Measurements from ENCODE around the gene STIM2. TPM values are rescaled to one million over a fixed set of nuclear protein-coding genes. Genes with fewer than 3 reads are reported as not detected.

The STIM2 gene
- total RNA-seq, 3 donors from 2014 or later: 22.2 to 32.4 (median 23.5) TPM

DNA sequence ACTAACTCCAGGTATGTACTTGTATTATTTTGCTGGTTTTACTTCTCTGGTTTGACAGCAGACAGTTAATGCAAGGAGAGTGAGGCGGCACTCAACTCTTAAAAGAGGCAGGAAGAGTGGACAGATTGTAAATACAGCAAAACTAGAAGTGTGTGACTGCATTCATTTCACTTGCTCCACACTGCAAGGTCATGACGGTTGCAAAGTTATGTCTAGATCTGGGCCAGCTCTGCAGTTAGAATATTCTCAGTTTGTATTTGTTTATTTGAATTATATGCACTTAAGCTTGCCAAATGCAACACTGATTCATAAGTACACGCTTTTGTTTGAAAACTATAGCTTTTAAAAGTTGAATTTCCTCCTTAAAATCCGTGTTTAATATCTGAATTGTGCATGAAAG lies 148.9 kb downstream of the STIM2 start:
- no peaks in the 10 kb centered on the region for H3K9me3 ChIP-seq
- TF ChIP-seq, protein P1, sequence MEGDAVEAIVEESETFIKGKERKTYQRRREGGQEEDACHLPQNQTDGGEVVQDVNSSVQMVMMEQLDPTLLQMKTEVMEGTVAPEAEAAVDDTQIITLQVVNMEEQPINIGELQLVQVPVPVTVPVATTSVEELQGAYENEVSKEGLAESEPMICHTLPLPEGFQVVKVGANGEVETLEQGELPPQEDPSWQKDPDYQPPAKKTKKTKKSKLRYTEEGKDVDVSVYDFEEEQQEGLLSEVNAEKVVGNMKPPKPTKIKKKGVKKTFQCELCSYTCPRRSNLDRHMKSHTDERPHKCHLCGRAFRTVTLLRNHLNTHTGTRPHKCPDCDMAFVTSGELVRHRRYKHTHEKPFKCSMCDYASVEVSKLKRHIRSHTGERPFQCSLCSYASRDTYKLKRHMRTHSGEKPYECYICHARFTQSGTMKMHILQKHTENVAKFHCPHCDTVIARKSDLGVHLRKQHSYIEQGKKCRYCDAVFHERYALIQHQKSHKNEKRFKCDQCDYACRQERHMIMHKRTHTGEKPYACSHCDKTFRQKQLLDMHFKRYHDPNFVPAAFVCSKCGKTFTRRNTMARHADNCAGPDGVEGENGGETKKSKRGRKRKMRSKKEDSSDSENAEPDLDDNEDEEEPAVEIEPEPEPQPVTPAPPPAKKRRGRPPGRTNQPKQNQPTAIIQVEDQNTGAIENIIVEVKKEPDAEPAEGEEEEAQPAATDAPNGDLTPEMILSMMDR (IDR thresholded peaks at IDR 0.05): no peak
- H3K4me3 ChIP-seq: no peak overlapping the region
- DNase-seq (no peak), ATAC-seq (no peak)
- intact Hi-C loops (cut with DNase I, micrococcal nuclease): loop anchor here in 1 of 2 donors (10.0 kb wide), 1 partner anchor 145 kb away; the partner anchor contains the start of gene STIM2
- no peaks in the 10 kb centered on the region for H3K36me3 ChIP-seq (ENCODE audit: low read depth)
- no peaks in the 10 kb centered on the region for H3K4me1 ChIP-seq (ENCODE audit: low read depth)

DNA sequence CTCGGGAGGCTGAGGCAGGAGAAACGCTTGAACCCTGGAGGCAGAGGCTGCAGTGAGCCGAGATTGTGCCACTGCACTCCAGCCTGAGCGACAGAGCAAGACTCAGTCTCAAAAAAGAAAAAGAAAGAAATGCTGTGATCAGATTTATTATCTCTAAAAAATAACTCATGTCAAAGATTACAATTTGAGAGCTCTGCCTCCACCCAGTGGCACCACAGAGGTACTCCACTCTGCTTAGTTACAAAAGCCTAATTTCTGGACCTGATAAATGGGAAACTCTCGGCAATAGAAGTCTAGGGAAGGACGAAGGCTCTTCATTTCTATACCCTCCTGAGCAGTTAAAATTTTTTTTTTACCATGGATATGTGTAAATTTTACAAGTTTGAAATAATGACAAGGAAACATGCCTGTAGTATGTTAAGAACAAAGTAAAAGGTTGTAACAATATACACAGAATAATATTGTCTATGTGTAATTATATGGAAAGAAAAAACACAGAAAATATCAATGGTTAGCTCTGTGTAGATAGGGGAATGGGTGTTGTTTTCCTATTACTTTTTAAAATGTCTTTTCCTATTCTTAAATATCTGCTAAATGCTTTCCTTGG lies 149.8 kb downstream of the STIM2 start:
- H3K36me3 ChIP-seq (ENCODE audit: low read depth): no peaks in the 10 kb centered on the region
- peak in 2 of 3 donors; percentile 60 to 63 for DNase-seq
- intact Hi-C loops (cut with DNase I, micrococcal nuclease): loop anchor here in 1 of 2 donors (10.0 kb wide), 1 partner anchor 556 kb away; no protein-coding TSS in a partner anchor
- no peak overlapping the region for H3K4me3 ChIP-seq
- no peaks in the 10 kb centered on the region for H3K4me1 ChIP-seq (ENCODE audit: low read depth)
- H3K9me3 ChIP-seq: no peaks in the 10 kb centered on the region
- ATAC-seq: peak; percentile 86
- TF ChIP-seq, protein P1 (IDR thresholded peaks at IDR 0.05): peak; percentile 77

DNA sequence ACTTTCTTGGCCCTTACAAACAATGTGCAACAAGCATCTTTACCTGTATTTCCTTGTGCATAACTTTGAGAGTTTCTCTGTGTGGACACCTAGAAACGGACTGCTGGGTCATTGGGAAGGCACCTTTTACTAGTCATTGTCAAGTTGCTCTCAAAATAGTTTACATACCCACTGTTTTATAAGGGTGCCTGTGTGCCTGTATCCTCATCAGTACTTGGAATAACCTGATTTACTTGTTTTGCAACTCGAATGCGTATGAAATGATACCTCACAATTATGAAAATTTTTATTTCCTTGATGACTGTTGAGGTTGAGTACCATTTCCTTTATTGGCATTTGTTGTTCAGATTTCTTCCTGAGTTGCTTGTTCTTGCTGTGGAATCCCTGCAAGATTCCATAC lies 150.8 kb downstream of the STIM2 start:
- DNase-seq (no peak), ATAC-seq (peak; percentile 61)
- TF ChIP-seq, protein P1 (IDR thresholded peaks at IDR 0.05): no peak
- Histone ChIP-seq H3K4me3 (no peak overlapping the region), H3K4me1 (ENCODE audit: low read depth) (no peaks in the 10 kb centered on the region), H3K36me3 (ENCODE audit: low read depth) (no peaks in the 10 kb centered on the region), H3K9me3 (no peaks in the 10 kb centered on the region)
- intact Hi-C loops (cut with DNase I, micrococcal nuclease): loop anchor here in 1 of 2 donors (10.0 kb wide), 1 partner anchor 557 kb away; no protein-coding TSS in a partner anchor

DNA sequence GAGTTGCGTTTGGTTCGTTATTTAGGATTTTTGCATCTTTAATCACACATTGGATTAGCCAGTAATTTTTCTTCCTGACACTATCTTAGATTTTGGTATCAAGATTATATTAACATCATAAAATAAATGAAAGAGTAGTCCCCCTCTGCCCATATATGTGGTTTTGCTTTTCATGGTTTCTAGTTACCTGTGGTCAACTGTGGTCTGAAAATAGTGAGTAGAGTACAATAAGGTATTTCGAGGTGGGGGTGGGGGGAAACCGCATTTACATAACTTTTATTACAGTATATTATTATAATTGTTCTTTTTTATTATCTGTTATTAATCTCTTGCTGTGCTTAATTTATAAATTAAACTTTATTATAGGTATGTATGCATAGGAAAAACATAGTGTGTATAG lies 152.4 kb downstream of the STIM2 start:
- no peaks in the 10 kb centered on the region for H3K9me3 ChIP-seq
- ATAC-seq (no peak), DNase-seq (no peak)
- TF ChIP-seq, protein P1 (IDR thresholded peaks at IDR 0.05): no peak
- intact Hi-C loops (cut with DNase I, micrococcal nuclease): loop anchor here in 1 of 2 donors (10.0 kb wide), 1 partner anchor 558 kb away; no protein-coding TSS in a partner anchor
- no peaks in the 10 kb centered on the region for H3K4me1 ChIP-seq (ENCODE audit: low read depth)
- no peak overlapping the region for H3K4me3 ChIP-seq
- no peaks in the 10 kb centered on the region for H3K36me3 ChIP-seq (ENCODE audit: low read depth)

DNA sequence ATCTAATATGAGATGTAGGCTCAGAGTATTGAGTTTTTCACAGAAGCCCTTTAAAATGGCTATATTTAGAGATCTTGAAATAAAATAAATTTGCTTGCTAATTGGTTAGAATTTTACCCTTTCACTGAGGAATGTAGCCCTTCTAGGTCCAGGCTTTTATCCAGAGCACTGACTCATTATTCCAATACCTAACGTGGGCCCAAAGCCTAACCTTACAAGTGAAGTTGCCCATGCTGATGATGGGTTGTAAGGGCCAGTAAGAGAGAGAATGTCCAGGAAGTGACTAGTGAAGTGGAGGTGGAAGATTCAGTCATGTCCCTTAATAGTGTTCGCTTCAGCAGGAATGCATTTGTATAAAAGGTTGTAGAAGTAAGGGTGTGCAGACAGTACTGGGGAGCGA lies 155.9 kb downstream of the STIM2 start:
- intact Hi-C loops (cut with DNase I, micrococcal nuclease): loop anchor here in 1 of 2 donors (10.0 kb wide), 1 partner anchor 562 kb away; no protein-coding TSS in a partner anchor
- Histone ChIP-seq H3K4me3 (no peak overlapping the region), H3K36me3 (ENCODE audit: low read depth) (no peaks in the 10 kb centered on the region), H3K4me1 (ENCODE audit: low read depth) (no peaks in the 10 kb centered on the region), H3K9me3 (no peaks in the 10 kb centered on the region)
- no peak for DNase-seq
- TF ChIP-seq, protein P1 (IDR thresholded peaks at IDR 0.05): no peak
- no peak for ATAC-seq

All from mucosa of descending colon (tissue), 3 donors.